ENCODE data around the gene KRT5.
A peak's percentile ranks its signal among the peaks of the same experiment; 100 is the strongest.

KRT5 gene

DNA sequence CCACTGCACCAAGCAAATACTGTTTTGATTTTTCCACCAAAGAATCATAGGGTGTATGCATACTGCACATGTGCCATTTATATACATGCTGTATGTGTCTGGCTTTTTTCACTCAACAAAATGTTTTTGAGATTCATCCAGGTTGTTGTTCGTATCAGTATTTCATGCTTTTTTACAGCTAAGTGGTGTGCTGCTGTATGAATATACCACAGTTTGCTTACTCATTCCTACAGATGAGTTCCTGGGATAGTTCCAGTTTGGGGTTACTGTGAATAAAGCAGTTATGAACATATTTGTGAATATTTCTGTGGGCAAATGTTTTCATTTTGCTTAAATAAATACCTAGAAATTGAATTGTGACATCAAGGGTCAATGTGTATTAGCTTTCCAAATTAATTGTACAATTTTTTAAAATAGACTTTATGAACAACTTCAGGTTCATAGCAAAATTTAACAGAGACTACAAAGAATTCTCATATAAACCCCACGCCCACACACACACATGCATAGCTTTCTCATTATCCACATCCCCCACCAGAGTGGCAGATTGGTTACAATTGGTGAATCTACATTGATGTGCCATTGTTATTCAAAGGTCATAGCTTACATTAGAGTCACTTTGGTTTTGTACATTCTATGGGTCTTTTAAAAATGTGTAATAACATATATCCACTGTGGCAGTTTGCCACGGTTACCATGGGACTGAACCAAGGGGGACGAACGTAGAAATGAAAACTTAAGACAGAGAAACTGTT is 20.2 kb downstream of the KRT5 start:
- no peak overlapping the region for H3K27ac ChIP-seq
- CTCF ChIA-PET, result interaction anchor here (1.0 kb wide), 1 partner anchor 333 kb away, joined by 7 read pairs; no protein-coding TSS in a partner anchor
- POLR2A ChIA-PET (ENCODE audit: low non-redundant PET), result interaction anchor here (0.6 kb wide), 1 partner anchor 262 kb away, joined by 3 read pairs; no protein-coding TSS in a partner anchor
- TF ChIP-seq, protein P1, sequence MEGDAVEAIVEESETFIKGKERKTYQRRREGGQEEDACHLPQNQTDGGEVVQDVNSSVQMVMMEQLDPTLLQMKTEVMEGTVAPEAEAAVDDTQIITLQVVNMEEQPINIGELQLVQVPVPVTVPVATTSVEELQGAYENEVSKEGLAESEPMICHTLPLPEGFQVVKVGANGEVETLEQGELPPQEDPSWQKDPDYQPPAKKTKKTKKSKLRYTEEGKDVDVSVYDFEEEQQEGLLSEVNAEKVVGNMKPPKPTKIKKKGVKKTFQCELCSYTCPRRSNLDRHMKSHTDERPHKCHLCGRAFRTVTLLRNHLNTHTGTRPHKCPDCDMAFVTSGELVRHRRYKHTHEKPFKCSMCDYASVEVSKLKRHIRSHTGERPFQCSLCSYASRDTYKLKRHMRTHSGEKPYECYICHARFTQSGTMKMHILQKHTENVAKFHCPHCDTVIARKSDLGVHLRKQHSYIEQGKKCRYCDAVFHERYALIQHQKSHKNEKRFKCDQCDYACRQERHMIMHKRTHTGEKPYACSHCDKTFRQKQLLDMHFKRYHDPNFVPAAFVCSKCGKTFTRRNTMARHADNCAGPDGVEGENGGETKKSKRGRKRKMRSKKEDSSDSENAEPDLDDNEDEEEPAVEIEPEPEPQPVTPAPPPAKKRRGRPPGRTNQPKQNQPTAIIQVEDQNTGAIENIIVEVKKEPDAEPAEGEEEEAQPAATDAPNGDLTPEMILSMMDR (conservative IDR thresholded peaks at IDR 0.05; ENCODE audit: low read depth), result no peak
- no peak for DNase-seq (ENCODE audit: low spot score)

DNA sequence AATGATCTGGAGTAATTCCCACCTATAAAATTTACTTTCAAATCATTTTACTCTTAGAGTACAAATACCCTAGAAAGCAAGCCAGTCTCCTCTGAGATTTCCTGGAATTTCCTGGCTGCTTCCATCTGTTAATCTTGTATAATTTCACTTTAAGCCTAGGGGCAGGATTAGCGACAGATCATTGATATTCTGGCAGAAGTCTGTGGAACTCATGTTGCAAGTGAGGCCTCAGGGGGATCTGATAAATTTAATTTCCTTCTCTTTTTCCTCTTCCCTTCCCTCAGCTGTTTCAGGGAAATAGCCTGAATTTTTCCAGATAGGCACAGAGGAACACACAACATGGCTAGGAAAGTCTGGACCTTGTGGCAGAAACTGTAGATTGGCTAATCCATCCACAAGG is 21.2 kb downstream of the KRT5 start:
- no peak overlapping the region for H3K27ac ChIP-seq
- ChIA-PET POLR2A (ENCODE audit: low non-redundant PET) (no interaction called here), CTCF (interaction anchor here (1.0 kb wide), 1 partner anchor 334 kb away, joined by 7 read pairs; no protein-coding TSS in a partner anchor)
- no peak for DNase-seq (ENCODE audit: low spot score)
- TF ChIP-seq, protein P1 (conservative IDR thresholded peaks at IDR 0.05; ENCODE audit: low read depth), result no peak

DNA sequence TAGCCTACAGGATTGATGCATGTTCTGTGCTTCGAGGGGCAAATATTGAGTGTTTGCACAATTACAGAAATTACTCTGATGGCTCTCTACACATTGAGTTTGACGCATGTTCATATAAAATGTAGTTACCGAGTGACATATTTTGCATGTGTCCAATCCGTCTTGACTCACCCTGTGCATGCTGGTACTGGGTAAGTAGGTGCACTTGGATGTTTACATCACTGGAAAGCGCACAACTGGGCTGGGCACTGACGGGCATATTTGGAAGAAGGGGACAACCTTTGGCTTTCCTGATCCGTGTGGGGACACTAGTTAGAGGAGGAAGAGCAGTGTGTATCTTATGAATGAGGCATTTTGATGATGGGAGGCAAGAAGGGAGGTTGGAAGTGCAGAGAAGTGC is 22.2 kb downstream of the KRT5 start:
- POLR2A ChIA-PET (ENCODE audit: low non-redundant PET), result no interaction called here
- CTCF ChIA-PET, result no interaction called here
- DNase-seq (ENCODE audit: low spot score), result no peak
- peak overlapping the region; percentile 100 for H3K27ac ChIP-seq
- TF ChIP-seq, protein P1 (conservative IDR thresholded peaks at IDR 0.05; ENCODE audit: low read depth), result no peak

DNA sequence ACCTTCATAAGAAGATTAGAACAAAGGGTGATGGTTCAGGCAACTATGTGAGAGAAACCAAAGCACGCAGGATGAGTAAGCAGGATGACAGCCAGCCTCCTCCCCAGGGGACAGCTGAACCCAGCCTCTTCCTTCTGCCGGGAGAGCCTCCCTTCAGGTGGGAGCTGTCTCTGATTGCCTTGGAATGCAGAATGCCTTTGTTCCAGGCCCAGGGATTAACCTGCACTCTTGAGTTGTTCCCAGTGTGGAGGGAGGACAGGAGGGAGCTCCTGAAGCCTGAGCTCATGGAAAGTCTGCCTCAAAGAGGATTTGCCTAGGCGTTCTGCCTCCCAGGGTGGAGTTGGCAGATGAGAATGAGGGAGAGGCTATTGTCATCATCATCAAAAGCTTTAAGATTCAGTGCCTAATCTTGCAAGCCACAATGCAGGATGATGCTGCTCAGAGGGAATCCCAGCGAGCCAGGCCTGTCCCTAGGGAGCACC is 23.6 kb downstream of the KRT5 start:
- ChIA-PET POLR2A (ENCODE audit: low non-redundant PET) (no interaction called here), CTCF (interaction anchor here (0.6 to 1.1 kb wide), 2 partner anchors 9 to 339 kb away, joined by 4 to 5 read pairs; no protein-coding TSS in a partner anchor)
- peak; percentile 74 for DNase-seq (ENCODE audit: low spot score)
- H3K27ac ChIP-seq, result peak overlapping the region; percentile 100
- TF ChIP-seq, protein P1 (conservative IDR thresholded peaks at IDR 0.05; ENCODE audit: low read depth), result no peak

DNA sequence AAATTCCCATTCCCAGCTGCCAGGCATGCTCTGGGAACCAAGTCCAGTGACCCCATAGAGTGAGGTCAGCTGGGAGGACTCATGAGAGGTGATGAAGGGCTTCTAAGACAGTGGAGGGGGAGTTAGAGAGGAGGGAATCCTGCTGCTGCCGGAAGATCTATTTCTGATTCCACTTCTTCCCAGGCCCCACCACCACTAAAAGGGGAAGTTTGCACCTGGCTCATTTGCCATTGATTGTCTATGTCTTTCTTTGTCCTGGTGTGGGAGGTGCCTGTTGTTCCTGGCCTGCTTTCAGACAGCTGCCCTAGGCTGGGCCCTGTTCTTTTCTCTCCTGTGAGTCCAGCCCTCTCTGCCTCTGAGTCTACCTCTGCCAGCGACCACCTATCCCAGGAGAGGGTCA is 24.1 kb downstream of the KRT5 start:
- TF ChIP-seq, protein P1 (conservative IDR thresholded peaks at IDR 0.05; ENCODE audit: low read depth), result no peak
- CTCF ChIA-PET, result interaction anchor here (1.1 kb wide), 1 partner anchor 9 kb away, joined by 5 read pairs; no protein-coding TSS in a partner anchor
- peak overlapping the region; percentile 100 for H3K27ac ChIP-seq
- POLR2A ChIA-PET (ENCODE audit: low non-redundant PET), result no interaction called here
- DNase-seq (ENCODE audit: low spot score), result no peak

DNA sequence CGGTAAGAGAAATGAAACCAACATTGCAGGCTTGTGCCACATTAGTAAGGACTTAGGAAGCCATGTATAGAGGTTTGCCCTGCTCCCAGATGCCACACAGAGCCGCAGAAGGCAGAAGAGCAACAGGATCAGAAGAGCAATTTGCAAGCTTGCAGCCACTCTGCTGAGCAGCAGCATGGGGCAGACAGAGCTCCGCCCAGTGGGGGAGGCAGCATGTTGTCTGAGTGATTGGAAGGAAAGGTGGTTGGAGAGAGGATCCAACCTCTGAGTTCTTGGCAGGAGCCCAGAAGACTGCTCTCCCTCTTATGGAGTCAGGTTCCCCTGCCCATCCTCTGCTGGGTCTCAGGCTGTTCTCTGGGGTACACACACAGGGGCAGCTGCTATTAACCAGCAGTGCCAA is 24.8 kb downstream of the KRT5 start:
- peak overlapping the region; percentile 100 for H3K27ac ChIP-seq
- TF ChIP-seq, protein P1 (conservative IDR thresholded peaks at IDR 0.05; ENCODE audit: low read depth), result no peak
- DNase-seq (ENCODE audit: low spot score), result peak; percentile 66
- POLR2A ChIA-PET (ENCODE audit: low non-redundant PET), result no interaction called here
- CTCF ChIA-PET, result interaction anchor here (0.7 to 1.0 kb wide), 2 partner anchors 352 to 461 kb away, joined by 3 to 4 read pairs; no protein-coding TSS in a partner anchor

Data from RWPE1 (cell line).